IPS DF 19.7 (cell line): ENCODE data around the gene FBXW8.

Source experiments
- DNase-seq: peaks from one replicate; pipeline ENCODE4 v3.0.0-alpha.2; 2013; ENCODE audit warnings: low read depth, low spot score

Gene FBXW8

GRCh38 chr12:116887244-116887643 lies 23.5 kb upstream of the FBXW8 start:
- DNase-seq, result no peak

- DNase-seq, result no peak
Measured at GRCh38 chr12:116887897-116888296, 22.9 kb upstream of the FBXW8 start.

DNA sequence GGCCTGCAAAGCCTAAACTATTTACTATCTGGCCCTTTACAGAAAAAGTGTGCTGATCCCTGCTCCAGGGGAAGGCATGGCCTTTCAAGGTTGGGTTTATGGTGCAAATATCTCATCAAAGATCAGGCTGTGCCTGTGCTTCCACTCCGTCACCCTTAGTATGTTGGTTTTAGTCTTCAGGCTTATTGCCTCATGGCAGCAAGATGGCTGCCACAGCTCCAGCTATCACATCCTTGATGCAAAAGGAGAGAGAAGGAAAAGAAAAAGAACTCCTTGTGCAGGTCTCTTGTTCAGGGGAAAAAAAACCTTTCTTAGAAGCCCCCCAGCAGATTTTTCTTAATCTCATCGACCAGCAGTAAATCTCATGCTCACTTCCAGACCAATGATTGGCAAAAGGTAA lies 20.4 kb upstream of the FBXW8 start:
- no peak for DNase-seq

- DNase-seq, result no peak
Measured at GRCh38 chr12:116891019-116891418, 19.7 kb upstream of the FBXW8 start.

DNA sequence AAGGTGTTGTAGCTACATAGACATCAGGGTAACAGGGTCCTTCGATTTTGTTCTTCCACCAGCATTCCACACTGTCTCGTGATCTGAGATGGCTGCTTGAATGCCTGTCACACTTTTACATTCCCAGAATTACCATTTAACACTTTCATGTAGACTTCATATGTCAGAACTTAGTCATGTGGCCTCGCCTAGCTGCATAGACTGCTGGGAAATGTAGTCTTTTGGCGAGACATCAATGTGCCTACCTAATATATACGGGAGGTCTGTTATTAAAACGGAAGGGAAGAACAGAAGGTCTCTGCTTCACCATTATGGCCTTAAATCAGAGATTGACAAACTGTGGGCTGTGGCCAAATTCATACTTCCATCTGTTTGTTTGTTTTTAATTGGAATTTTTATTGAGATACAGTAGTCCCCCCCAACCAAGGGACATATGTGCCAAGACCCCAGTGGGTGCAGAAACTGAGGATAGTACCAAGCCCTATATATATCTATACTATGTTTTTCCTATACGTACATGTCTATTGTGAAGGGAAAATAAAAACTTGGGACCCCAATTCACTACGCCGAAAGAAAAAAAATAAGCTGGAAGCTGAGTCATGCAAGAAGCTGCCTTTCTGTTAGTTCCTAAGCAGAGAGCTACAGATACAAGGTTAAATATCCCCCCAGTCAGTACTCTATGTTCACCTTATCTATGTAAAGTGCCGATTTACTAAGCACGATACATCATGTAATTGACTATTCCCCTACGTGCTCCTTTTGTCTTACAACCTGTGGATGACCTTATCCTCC lies 18.2 kb upstream of the FBXW8 start:
- DNase-seq, result no peak

DNA sequence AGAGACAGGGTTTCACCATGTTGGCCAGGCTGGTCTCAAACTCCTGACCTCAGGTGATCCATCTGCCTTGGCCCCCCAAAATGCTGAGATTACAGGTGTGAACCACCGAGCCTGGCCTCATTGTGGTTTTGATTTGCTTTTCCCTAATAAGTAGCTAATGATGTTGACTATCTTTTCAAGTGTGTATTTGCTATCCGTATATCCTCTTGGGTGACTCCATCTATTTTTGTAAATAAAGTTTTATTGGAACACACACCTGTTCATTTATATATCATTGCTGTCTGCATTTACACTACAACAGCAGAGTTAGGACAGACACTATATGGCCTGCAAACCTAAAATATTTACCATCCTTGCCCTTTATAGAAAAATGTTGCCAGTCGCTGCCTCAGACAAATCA lies 15.8 kb upstream of the FBXW8 start:
- no peak for DNase-seq

DNA sequence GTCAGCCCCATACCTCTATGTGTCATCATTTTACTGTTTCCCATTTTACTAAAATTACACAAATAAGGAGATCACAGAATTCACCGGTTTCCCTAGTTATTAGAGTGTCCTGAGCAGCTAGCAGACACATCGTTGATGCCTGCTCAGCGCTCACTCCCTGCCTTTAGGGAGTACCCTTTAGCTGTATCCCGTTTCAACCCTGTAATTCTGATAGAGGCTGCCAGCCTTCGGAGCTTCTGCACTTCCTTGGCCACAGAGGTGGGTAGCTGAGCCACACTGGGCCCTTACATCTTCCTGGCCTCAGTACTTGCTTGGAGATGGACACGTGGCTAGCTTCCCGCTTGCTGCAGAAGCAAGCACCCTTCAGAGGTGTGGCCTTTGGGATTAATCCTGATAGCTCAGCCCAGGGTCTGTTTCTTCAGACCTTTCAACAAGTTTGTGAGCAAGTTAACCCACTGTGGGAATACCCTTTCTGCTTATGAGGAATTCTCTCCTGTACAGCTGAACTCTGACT lies 14.3 kb upstream of the FBXW8 start:
- DNase-seq, result no peak

DNA sequence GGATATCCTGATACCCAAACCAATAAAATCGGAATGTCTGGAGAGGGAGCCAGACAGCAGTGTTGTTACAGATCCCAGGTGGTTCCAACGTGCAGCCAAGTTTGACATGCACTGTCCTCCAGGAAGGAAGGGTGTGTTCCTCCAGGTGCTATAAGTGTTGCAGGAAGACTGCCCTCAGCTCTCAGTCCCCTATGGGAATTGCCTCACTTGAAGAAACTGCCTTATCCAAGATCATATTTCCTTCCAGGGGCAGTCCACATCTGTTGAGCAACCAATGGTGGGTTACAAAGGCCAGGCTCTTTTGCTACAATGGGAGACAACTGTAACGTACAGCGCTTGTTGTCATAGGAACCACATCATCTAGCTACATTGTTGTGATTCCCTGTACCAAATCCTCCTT lies 13.3 kb upstream of the FBXW8 start:
- DNase-seq, result no peak

DNA sequence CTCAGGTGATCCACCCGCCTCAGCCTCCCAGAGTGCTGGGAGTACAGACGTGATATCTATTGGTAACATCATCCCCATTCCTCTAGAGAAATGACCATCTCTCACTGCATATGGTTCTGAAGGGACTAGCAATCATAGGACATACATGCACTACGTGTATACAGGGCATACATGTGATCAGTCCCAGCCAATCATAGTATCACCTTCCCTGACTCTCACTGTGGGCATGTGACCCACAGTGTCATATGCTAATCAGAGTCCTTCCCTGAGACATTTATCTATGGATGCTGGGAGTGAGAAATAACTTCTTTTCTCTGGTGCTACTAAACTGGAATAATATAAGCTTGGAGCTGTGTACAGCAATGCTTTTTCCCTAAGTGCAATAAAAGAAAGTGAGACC lies 12.1 kb upstream of the FBXW8 start:
- DNase-seq, result no peak

DNA sequence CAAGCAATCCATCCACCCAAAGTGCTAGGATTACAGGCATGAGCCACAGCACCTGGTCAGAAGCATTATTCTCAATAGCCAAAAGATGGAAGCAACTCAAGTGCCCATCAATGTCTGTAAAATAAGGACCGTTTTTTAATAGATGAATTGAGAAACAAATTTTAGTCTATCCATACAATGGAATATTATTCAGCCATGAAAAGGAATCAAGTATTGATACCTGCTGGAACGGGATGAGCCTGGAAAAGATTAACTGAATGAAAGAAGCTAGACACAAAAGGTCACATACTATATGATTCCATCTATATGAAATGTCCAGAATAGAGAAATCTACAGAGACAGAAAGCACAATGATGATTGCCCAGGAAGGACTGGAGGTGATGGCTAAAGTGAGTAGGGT lies 9.1 kb upstream of the FBXW8 start:
- no peak for DNase-seq

- DNase-seq, result no peak
Measured at GRCh38 chr12:116903818-116904217, 6.9 kb upstream of the FBXW8 start.

GRCh38 chr12:116906285-116906684 lies 4.5 kb upstream of the FBXW8 start:
- DNase-seq, result no peak

- no peak for DNase-seq
Measured at GRCh38 chr12:116910280-116910644, 488 bp upstream of the FBXW8 start.

DNA sequence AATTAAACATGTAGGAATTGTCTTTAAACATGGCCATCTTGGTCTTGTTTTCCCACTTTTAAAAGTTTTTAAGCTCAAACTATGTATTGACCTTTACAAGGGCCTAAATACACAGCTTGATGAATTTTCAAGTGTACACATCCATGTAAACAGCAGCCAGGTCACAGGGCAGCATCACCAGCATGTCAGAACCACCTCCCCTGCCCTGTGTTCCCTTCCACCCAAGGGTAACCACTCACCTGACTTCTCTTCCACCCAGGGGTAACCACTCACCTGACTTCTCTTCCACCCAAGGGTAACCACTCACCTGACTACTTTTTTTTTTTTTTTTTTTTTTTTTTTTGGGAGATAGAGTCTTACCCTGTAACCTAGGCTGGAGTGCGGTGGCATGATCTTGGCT lies 4.6 kb downstream of the FBXW8 start:
- no peak for DNase-seq

DNA sequence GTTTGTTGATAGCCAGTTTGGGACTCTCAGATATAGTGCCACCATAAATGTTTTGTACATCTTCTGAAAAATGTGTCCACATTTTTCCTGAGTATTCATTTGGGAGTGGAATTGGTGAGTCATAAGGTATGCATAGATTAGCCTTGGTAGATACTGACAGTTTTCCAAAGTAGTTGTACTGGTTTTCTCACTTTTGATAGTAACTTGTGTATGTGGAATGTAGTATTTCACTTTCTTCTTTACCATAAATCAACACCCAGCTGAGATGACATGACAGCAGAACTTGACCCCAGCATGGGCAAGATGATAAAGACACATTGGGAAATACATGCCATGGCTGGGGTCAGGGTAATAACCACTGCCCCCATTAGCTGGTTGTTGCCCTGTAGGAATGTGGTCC lies 5.4 kb downstream of the FBXW8 start:
- no peak for DNase-seq

DNA sequence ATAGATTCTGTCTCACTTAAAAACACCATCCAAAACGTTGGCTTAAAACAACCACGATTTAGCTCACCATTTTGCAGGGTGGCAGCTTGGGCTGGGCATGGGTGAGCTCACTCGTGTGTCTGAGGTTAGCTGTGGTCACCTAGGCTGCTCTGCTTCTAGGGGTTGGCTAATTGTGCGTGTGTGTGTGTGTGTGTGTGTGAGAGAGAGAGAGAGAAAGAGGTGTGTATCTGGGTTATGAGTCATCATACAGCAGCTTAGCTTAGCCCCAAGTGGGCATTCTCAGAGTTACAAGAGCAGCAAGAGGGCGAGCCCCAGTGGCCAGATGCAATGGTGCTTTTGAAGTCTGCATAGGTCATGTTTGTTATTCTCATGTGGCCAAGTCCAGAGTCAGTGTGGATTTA lies 6.0 kb downstream of the FBXW8 start:
- DNase-seq, result no peak

- no peak for DNase-seq
Measured at GRCh38 chr12:116918464-116918863, 7.7 kb downstream of the FBXW8 start.

DNA sequence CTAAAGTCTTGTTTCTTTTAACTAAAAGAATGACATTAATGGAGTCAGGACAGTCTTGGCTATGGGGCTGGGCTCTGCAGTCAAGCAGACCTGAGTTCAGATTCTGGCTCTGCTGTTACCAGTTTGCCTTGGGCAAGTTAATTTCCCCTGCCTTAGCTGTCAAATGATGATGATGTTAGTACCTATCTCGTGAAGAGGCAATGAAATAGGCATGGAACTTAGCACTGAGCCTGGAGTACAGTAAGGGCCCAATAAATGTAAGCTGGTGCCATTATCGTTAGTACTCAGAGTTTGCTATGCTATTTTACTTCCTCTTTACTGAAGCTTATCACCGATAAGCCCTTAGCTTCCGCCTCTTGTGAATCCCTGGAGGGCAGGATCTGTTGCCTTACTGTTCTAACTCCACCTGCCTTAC lies 8.5 kb downstream of the FBXW8 start:
- DNase-seq, result no peak

DNA sequence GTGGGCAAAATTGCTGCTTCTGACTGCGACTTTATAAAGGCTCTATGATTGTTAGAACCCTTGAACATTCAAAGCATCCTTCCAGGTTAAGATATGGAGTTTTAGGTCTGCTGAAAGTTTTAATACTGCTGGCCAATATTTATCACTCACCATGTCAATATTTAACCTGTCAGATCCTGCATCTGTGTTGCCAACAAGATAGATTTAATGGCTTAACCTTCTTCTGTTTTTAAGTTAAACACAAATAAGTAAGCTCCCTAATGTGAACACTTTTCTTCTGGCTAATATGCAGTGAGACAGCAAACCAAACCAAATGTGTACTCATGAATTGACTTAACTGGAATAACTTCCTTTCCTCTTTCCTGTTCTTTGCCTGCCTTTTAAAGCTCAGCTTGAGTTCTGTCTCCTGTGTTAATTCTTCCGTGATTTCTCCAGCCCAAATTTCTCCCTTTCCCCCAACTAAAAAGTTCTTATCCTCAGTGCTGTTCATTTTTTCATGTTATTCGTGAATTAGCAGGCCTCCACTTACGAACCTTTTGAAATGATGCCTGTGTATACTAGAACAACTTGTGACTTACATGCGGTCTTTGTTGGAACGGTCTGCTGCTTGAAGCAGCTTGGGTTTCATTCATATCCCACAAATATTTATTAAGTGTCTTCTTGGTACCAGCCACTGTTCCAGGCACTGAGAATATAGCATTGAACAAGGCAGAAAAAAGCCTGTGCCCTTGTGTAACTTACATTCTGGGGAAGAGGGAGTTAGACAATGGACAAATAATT lies 9.1 kb downstream of the FBXW8 start:
- no peak for DNase-seq

GRCh38 chr12:116920939-116921338 lies 10.2 kb downstream of the FBXW8 start:
- no peak for DNase-seq

DNA sequence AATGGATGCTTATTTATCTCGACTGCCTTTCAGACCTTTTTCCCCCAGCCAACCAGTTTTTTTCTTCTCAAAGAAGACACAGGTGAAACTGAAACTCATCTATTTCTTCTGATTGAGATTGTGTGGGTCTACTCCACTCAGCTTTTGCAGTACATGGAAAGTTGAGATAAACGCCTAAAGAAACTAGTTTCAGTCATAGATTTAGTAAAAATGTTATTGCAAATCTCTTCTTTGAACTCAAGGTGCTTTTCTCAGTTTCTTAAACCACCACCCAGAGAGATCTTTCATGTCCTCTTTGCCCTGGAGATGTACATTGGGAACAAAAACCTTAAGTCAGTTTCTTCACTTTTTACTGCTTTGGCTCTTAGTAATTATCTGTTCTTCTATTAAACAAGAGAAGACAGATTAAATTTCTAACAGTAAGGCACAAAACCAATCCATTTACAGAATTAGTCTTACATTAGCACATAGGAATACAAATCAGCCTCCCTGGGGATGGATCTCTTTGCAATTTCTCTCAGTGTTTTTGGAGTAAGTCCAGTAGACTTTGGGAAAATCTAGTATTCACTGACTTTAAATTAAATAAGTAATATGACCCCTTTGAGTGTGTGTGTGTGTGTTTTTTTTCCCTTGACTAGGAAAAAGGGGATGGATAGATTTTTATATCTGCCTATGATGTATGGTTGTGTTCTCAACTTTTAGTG lies 11.6 kb downstream of the FBXW8 start:
- no peak for DNase-seq
